Measurements from ENCODE around the gene SCN10A.

The SCN10A gene

DNA sequence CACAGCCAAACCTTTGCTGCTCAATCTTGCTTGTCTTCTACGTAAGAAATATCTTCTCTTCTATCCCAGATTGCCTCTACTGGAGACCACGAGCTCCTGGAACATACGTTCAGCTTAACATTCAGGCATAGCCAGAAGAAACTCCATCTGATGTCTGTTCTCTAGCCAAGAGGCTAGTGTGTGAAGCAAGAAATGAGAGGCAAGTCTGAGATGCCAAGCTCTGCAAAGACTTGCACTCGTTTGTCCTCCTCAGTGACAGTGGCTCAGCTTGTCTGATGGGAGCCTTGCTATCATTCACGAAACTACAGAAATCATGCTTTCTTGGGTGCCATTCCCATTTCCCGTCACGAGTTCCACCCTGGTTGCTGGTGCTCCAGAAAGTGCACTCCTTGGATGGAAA lies at the start of gene SCN10A:
TSS of gene SCN10A (minus strand) at position 192 of the 400 bp plus-strand sequence. CDS start 22,207 bp downstream, outside the sequence.
- no peak for DNase-seq

DNA sequence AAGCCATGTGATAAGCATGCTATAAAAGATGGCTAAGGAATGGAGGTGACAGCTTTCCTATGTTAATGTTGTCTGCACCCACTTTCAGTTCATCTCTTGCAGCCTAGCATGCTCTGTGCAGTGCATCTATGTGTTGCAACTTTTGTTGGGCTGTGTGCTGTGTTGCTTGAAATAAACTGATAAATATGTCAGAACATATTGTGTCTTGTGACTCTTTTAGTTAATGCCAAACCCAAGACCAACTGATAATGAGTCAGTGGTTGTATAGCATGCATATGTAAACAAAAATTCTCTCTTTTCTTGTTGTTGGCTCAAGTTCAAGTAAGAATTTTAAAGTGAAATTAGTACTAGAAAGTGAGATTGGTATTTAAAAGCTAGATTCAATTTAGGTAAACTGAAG lies 37.0 kb upstream of the SCN10A start:
- DNase-seq = no peak

DNA sequence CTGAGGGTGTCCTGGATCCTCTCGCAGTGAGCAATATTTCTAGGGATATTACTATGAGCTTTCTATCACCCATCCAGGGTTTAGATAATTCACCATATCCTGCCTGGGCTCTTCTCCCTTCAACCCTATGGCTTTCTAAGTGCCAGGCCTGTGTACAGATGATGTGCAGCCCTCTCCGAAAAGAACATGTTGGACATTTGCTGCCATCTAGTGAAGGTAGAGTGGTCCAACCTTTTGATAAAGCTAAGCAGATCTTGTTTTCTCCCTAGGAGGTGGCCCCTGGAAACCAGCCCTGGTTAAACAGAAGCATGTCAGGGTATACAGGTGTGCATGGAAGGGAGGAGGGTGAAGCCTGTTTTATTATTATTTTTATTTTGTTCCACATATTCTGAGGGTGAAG lies 27.9 kb upstream of the SCN10A start:
- DNase-seq = no peak

DNA sequence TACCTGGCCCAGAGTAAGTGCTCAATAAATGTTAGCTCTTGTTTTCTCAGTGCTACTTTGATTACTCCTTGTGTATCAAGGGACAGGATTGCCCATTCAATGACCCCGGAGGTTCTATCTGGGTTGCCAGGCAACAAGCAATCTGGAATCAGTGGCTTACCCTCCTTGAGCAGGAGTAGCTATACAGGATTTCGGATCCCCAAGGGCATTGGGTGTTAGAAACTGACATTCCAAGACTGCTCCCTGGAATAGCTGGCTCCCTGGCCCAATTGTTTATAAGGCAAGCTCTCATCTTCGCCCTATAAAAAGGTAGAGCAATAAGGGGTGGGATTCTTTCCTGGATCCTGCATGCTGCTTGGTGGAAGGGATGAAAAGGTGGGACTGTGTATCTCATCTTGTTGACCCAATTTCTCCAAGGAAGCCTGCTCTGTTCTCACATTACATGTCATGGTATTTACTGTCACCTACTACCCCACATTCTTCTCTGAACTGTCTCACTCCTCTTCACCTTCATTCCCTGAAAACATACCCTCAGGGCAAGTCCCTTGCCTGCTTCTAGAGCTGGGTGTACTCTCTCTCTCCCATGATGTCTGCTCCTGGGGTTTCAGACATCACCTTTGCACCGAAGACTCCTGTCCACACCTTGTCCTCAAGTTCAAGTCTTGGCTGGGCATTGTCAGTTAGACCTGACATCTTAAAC lies 26.4 kb upstream of the SCN10A start:
- DNase-seq = no peak

- DNase-seq = no peak
Observed at GRCh38 chr3:38840987-38841386, 25.0 kb upstream of the SCN10A start.

GRCh38 chr3:38837358-38837757 lies 21.3 kb upstream of the SCN10A start:
- DNase-seq = no peak

GRCh38 chr3:38836561-38836960 lies 20.5 kb upstream of the SCN10A start:
- no peak for DNase-seq

DNA sequence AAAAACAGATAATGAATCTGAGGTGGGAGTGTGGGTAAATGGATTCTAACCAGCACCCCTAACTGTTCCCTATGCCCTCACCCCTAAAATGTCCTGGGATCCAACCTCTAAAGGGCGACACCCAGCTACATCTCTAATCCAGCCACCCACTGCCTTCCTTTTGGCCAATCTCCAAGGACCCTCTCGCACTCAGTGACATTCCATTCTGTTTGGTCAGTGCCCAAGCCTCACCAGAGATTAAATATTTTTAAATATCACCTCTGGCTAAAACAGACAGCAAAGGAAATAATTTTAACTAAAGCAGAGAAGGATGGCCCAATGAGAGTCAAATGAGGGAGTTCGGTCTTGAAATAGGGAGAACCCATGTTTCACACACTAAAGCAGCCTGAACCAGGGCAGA lies 19.9 kb upstream of the SCN10A start:
- no peak for DNase-seq

GRCh38 chr3:38834717-38835116 lies 18.7 kb upstream of the SCN10A start:
- no peak for DNase-seq

- peak; percentile 53 for DNase-seq
Observed at GRCh38 chr3:38834110-38834509, 18.1 kb upstream of the SCN10A start.

GRCh38 chr3:38829404-38829803 lies 13.4 kb upstream of the SCN10A start:
- no peak for DNase-seq

GRCh38 chr3:38828681-38829080 lies 12.7 kb upstream of the SCN10A start:
- DNase-seq = no peak

- no peak for DNase-seq
Observed at GRCh38 chr3:38827791-38828190, 11.8 kb upstream of the SCN10A start.

GRCh38 chr3:38826001-38826400 lies 10.0 kb upstream of the SCN10A start:
- DNase-seq = no peak

- DNase-seq = no peak
Observed at GRCh38 chr3:38824349-38824748, 8.3 kb upstream of the SCN10A start.

- no peak for DNase-seq
Observed at GRCh38 chr3:38823722-38824121, 7.7 kb upstream of the SCN10A start.

- DNase-seq = no peak
Observed at GRCh38 chr3:38823186-38823585, 7.2 kb upstream of the SCN10A start.

DNA sequence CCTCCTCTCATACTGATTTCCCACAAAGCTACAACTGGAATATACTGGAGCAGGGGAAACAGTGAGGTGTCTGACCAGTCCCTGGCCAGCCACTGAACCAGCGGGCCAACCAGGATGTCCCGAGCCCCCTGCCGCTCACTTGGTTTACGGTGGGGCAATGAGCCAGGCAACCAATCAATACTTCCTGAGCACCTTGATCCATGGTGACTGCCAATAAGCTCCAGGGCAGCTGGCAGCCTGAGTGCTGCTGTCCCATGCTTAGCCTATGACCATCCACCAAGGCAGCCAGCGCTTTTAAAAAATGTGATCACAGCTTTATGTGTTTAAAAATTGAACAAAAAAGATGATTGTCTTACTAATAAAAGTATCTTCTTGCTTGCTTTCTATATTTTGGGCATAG lies 4.2 kb downstream of the SCN10A start:
- no peak for DNase-seq

DNA sequence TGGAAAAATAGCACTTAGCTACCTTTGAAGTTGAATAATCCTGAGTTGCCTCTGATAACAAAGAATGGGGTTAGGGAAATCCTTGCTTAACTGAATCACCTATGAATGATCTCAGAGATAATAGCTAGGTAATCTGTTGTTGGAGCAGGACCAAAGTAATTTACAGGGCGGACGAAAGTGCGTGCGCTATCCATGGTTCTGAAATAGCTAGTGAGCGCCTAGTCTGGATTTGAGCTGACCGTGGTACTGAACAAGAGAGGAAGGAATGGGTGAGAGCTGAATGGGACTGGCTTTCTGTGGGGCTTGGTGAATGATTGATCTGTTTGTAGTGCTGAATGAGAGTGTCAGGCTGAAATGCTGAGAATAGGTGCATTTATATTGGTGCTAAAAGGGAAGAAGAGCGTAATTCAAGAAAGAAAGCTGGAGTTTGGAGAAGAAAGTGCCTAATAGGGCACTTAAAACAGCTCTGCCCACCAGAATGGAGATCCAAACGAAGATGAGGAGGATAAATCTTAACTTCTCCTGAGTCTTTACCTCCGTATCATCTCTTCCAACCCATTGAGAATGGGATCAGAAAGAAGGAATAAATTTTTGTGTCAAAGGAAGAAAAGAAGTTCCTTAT lies 10.1 kb downstream of the SCN10A start:
- peak; percentile 31 for DNase-seq

- no peak for DNase-seq
Observed at GRCh38 chr3:38805004-38805403, 11.0 kb downstream of the SCN10A start.

DNA sequence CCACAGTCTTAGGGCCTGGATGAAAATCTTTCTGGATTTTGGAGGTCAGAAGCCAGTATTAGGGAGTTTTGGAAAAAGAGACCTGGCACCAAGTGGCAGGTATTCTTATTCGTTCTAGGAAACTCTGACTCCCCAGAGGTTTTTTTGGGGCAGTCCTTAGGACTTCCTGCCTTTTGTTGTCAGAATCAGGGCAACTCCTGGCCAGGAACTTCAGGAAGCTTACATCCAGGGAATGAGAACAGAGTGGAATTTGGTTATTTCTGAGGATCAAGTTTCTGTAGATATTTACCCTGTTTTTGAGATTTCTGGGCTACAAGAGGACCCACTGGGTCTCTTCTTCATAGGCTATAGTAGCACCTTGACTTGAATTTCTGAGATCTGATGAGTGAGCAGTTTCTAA lies 15.5 kb downstream of the SCN10A start:
- DNase-seq = no peak

DNA sequence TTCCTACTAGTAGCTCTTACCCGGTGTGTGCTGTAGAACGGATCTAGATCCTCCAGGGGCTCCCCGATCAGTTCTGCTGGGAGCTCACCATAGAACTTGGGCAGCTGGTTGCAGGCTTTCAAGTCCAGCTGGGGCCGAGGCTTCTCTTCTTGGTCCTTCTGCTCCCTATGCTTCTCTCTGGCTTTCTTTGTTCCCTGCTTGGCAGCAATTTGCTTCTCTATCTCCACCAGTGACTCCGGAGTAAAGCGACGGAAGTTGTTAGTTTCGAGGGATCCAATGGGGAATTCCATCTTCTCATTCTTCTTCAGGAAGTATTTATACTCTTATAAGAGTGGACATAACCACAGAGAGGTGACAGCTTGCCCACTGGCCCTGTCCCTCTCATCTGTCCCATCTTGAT lies 22.3 kb downstream of the SCN10A start:
- no peak for DNase-seq

DNA sequence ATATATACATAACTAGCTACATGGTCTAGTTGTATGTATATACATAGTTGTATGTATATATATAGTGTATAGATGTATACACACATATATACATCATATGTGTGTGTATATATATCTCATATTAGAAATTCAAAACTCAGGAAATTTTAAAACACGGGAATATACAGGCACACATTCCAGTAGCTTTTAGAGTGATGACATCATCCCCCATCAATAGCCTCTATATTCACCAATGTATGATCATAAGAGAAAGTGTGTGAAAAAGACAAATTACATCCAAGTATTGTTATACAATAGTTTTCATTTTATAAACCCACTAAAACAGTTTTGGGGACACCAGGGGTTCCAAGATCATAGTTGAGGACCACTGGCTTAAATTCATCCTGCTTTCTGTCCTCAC lies 23.0 kb downstream of the SCN10A start:
- DNase-seq = no peak

DNA sequence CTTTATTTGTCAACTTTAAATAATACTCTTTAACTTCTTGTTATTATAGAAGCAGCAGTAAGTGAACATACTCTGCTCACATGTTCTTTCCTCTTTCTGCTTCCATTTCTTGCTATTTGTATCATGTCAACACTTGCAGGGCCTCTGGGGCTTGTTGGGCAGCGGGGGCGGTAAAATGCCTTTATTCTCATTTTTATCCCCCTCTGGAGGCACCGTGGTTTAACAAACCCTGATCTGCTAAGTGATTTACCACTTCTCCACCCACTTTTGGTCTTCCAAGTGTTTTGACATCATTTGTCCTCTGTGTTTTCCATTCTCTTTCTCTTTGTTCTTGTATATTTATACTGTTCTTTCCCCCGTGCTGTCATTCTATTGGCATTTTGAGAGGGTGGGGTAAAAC lies 33.9 kb downstream of the SCN10A start:
- DNase-seq = no peak

GRCh38 chr3:38773528-38773927 lies 42.5 kb downstream of the SCN10A start:
- DNase-seq = no peak
